A549 (cell line): ENCODE results near the gene ATP6V1A. TPM values are rescaled to one million over a fixed set of nuclear protein-coding genes. Genes with fewer than 3 reads are reported as not detected.
A peak's percentile ranks its signal among the peaks of the same experiment; 100 is the strongest.

Experiments used
- ATAC-seq, 2 experiments: fragments of 200-7000 bp in 1 of 2; fragments of >200 bp in 1 of 2; cut with Nextera tagmentation in 1 of 2; cut with Tn5 transposase in 1 of 2; 3 replicates each; pipeline versions ENCODE4 v1.8.0 to v1.9.1; 2018 to 2020; ENCODE audit warnings: mild to moderate bottlenecking in 1 of 2, moderate library complexity in 1 of 2
- CTCF ChIA-PET: fragments of 300-600 bp; sonication (Branson Sonifier 250); formaldehyde crosslinking; extraction: SDS; loops from one replicate; lab custom pipeline; 2021; ENCODE audit warnings: antibody characterized with exemption, inconsistent platforms; lab: Yijun Ruan, JAX
- POLR2A ChIA-PET: fragments of 350-600 bp; formaldehyde crosslinking; extraction: SDS; loops from one replicate; lab custom pipeline; 2021; ENCODE audit warnings: antibody characterized with exemption, inconsistent platforms; lab: Yijun Ruan, JAX
- DNase-seq, 2 experiments: peaks; one replicate each; pipeline versions ENCODE4 v3.0.0 to v3.0.0-alpha.2; 2011 to 2016; ENCODE audit warnings: low read depth in 1 of 2, low spot score in 1 of 2
- FAIRE-seq: peaks from 2 replicates; lab custom pipeline; 2011; peaks lifted over from hg19 to GRCh38; lab: Jason Lieb, UNC
- H3K27ac ChIP-seq, 2 experiments: fragments of >200 bp; sonication (Bioruptor Twin); formaldehyde crosslinking; 3 replicates each; pipeline ENCODE4 v1.5.1; 2016 to 2017
- H3K4me1 ChIP-seq: fragments of >200 bp; sonication (Bioruptor Twin); formaldehyde crosslinking; 3 replicates; pipeline ENCODE4 v1.6.1; 2016
- H3K4me2 ChIP-seq: fragments of >200 bp; sonication (Bioruptor Twin); formaldehyde crosslinking; 3 replicates; pipeline ENCODE4 v1.6.1; 2016
- H3K4me3 ChIP-seq: fragments of >200 bp; sonication (Bioruptor Twin); formaldehyde crosslinking; 3 replicates; pipeline ENCODE4 v1.5.1; 2016
- H3K9me3 ChIP-seq: fragments of >200 bp; sonication (Bioruptor Twin); formaldehyde crosslinking; 3 replicates; pipeline ENCODE4 v1.6.1; 2016
- CBX2 ChIP-seq: fragments of 200-600 bp; sonication (generic); IDR thresholded peaks from 2 replicates; pipeline ENCODE4 v1.6.1; 2016; ENCODE audit warnings: low read depth, mild to moderate bottlenecking, borderline replicate concordance
- CBX8 ChIP-seq: fragments of 200-600 bp; sonication (generic); IDR thresholded peaks from 2 replicates; pipeline ENCODE4 v1.6.1; 2016
- CHD2 ChIP-seq: fragments of 150-350 bp; IDR thresholded peaks from 2 replicates; pipeline ENCODE4 v1.6.1; 2014; ENCODE audit warnings: low read length; ENCODE audit not compliant: partially characterized antibody
- CTCF ChIP-seq: fragments of >200 bp; sonication (Bioruptor Twin); formaldehyde crosslinking; IDR thresholded peaks from 3 replicates; pipeline ENCODE4 v1.5.1; 2016
- EHF ChIP-seq: fragments of 250-450 bp; sonication (Bioruptor Pico); IDR thresholded peaks from 2 replicates; pipeline ENCODE4 v1.5.0; 2020; ENCODE audit warnings: mild to moderate bottlenecking
- EP300 ChIP-seq, 2 experiments: fragments of >200 bp; sonication (Bioruptor Twin); formaldehyde crosslinking; IDR thresholded peaks; 2 replicates in 1 of 2; 3 replicates in 1 of 2; pipeline ENCODE4 v1.6.1; 2016 to 2017
- ESRRA ChIP-seq: fragments of 150-350 bp; IDR thresholded peaks from 2 replicates; pipeline ENCODE4 v1.6.1; 2014; ENCODE audit warnings: mild to moderate bottlenecking, low read length, borderline replicate concordance
- FOSL2 ChIP-seq, 2 experiments: fragments of 450-650 bp in 1 of 2; fragments of >200 bp in 1 of 2; sonication (Bioruptor Twin) in 1 of 2; formaldehyde crosslinking; IDR thresholded peaks; 2 replicates each; pipeline versions ENCODE4 v1.5.0 to v1.6.1; 2016 to 2020; ENCODE audit warnings: mild to moderate bottlenecking in 1 of 2, moderate library complexity in 1 of 2
- FOXS1 ChIP-seq: fragments of 250-450 bp; sonication (Bioruptor Pico); IDR thresholded peaks from 2 replicates; pipeline ENCODE4 v1.5.0; 2020; ENCODE audit warnings: mild to moderate bottlenecking, moderate library complexity
- GATA3 ChIP-seq: IDR thresholded peaks from 2 replicates; pipeline ENCODE4 v1.6.1; 2012; ENCODE audit warnings: borderline replicate concordance
- HES2 ChIP-seq: fragments of >200 bp; sonication (Bioruptor Twin); formaldehyde crosslinking; IDR thresholded peaks from 2 replicates; pipeline ENCODE4 v1.6.1; 2016
- HEYL ChIP-seq: fragments of 250-450 bp; sonication (Bioruptor Pico); IDR thresholded peaks from 2 replicates; pipeline ENCODE4 v1.8.0; 2021; ENCODE audit warnings: mild to moderate bottlenecking, moderate library complexity
- HOXA7 ChIP-seq: fragments of 250-450 bp; sonication (Bioruptor Pico); IDR thresholded peaks from 2 replicates; pipeline ENCODE4 v1.5.0; 2020; ENCODE audit warnings: mild to moderate bottlenecking, moderate library complexity
- HOXB13 ChIP-seq: fragments of 250-450 bp; sonication (Bioruptor Pico); IDR thresholded peaks from 2 replicates; pipeline ENCODE4 v1.5.0; 2020; ENCODE audit warnings: low read depth, mild to moderate bottlenecking, moderate library complexity
- JUN ChIP-seq, 2 experiments: fragments of >200 bp; sonication (Bioruptor Twin); formaldehyde crosslinking; IDR thresholded peaks; 2 replicates in 1 of 2; 3 replicates in 1 of 2; pipeline ENCODE4 v1.6.1; 2016 to 2017
- JUNB ChIP-seq: fragments of >200 bp; sonication (Bioruptor Twin); formaldehyde crosslinking; IDR thresholded peaks from 2 replicates; pipeline ENCODE4 v1.6.1; 2016
- KDM1A ChIP-seq: fragments of 200-600 bp; sonication (generic); IDR thresholded peaks from 2 replicates; pipeline ENCODE4 v1.6.1; 2016; ENCODE audit warnings: low read depth, mild to moderate bottlenecking
- MAFK ChIP-seq: fragments of 450-650 bp; IDR thresholded peaks from 2 replicates; pipeline ENCODE4 v1.6.1; 2014; ENCODE audit not compliant: partially characterized antibody
- MAZ ChIP-seq: fragments of 150-350 bp; IDR thresholded peaks from 2 replicates; pipeline ENCODE4 v1.6.1; 2014; ENCODE audit warnings: antibody characterized with exemption, low read depth, low read length, borderline replicate concordance
- MYC ChIP-seq: IDR thresholded peaks from 2 replicates; pipeline ENCODE4 v1.6.1; 2012; ENCODE audit warnings: mild to moderate bottlenecking, inconsistent platforms, low read length, improper control_type of control experiment, borderline replicate concordance
- NR3C1 ChIP-seq: fragments of >200 bp; sonication (Bioruptor Twin); formaldehyde crosslinking; IDR thresholded peaks from 3 replicates; pipeline ENCODE4 v1.6.1; 2017
- POLR2AphosphoS2 ChIP-seq: conservative IDR thresholded peaks from 2 replicates; pipeline ENCODE4 v1.6.1; 2012; ENCODE audit warnings: low read length, improper control_type of control experiment, inconsistent platforms
- RAD21 ChIP-seq, 2 experiments: fragments of >200 bp in 1 of 2; sonication (Bioruptor Twin) in 1 of 2; formaldehyde crosslinking in 1 of 2; IDR thresholded peaks in 1 of 2; conservative IDR thresholded peaks in 1 of 2; 2 replicates in 1 of 2; 3 replicates in 1 of 2; pipeline ENCODE4 v1.6.1; 2012 to 2018; ENCODE audit warnings: inconsistent platforms in 1 of 2
- RARB ChIP-seq: fragments of 250-450 bp; sonication (Bioruptor Pico); IDR thresholded peaks from 2 replicates; pipeline ENCODE4 v1.8.0; 2021; ENCODE audit warnings: mild to moderate bottlenecking, moderate library complexity
- RNF2 ChIP-seq: fragments of 200-600 bp; sonication (generic); IDR thresholded peaks from 2 replicates; pipeline ENCODE4 v1.6.1; 2016; ENCODE audit warnings: low read depth, mild to moderate bottlenecking, antibody characterized with exemption, moderate library complexity, borderline replicate concordance
- SMC3 ChIP-seq: fragments of >200 bp; sonication (Bioruptor Twin); formaldehyde crosslinking; IDR thresholded peaks from 3 replicates; pipeline ENCODE4 v1.6.1; 2018; ENCODE audit warnings: inconsistent platforms
- SREBF2 ChIP-seq: fragments of 450-650 bp; IDR thresholded peaks from 2 replicates; pipeline ENCODE4 v1.6.1; 2014; ENCODE audit warnings: mild to moderate bottlenecking, moderate library complexity
- TFCP2L1 ChIP-seq: fragments of 250-450 bp; sonication (Bioruptor Pico); IDR thresholded peaks from 2 replicates; pipeline ENCODE4 v1.5.0; 2021; ENCODE audit warnings: mild to moderate bottlenecking
- WGBS: methylation state at CpG from one replicate; pipeline ENCODE4 v1.1.6; 2017; ENCODE audit errors: missing lambda C conversion rate; 5-methylcytosine and 5-hydroxymethylcytosine counted together
- polyA plus RNA-seq, 4 experiments: library from polyadenylated mRNA; depleted of rRNA in 3 of 4; stranded (reverse); fragments of >200 nt; fragmentation: RNase III in 1 of 4; extraction: RNeasy Plus Mini Kit Qiagen cat#74134 plus additional on column Dnase treatment in 1 of 4; gene quantifications; 2 replicates in 3 of 4; 3 replicates in 1 of 4; pipeline ENCODE4 v1.2.3, GENCODE V29; 2011 to 2017

Gene ATP6V1A
- polyA plus RNA-seq, 2 of the 4 experiments (the other 2 are of a cell fraction) = 23.4 to 39.8 TPM

- TF ChIP-seq HOXA7 (CRISPR knock-in tag) (no peak), MAZ (no peak), HEYL (CRISPR knock-in tag) (no peak), EHF (CRISPR knock-in tag) (no peak), RARB (CRISPR knock-in tag) (no peak)
Observed at GRCh38 chr3:113838631-113839209, 91.9 kb downstream of the ATP6V1A start, which contains the start of gene GRAMD1C (continued).

GRCh38 chr3:113839551-113839950 is 92.7 kb downstream of the ATP6V1A start:
- no peak for FAIRE-seq
- Histone ChIP-seq H3K4me1 (no peaks in the 10 kb centered on the region), H3K9me3 (no peaks in the 10 kb centered on the region), H3K4me2 (peak overlapping the region; percentile 79; the same call in 2 of the 3 replicates), H3K4me3 (no peak overlapping the region), H3K27ac (no peak overlapping the region)
- DNase-seq = no peak
- CTCF ChIA-PET = interaction anchor here (0.9 to 3.9 kb wide), 6 partner anchors 12 to 316 kb away, joined by 3 to 32 read pairs (median 8); no protein-coding TSS in a partner anchor
- POLR2A ChIA-PET = no interaction called here
- TF ChIP-seq HEYL (CRISPR knock-in tag) (no peak), CBX8 (no peak), RNF2 (no peak), HES2 (no peak), SREBF2 (no peak), MAFK (no peak), RARB (CRISPR knock-in tag) (no peak), KDM1A (no peak), FOXS1 (CRISPR knock-in tag) (no peak), POLR2AphosphoS2 (no peak), CBX2 (no peak), NR3C1 (no peak), JUNB (no peak)
- no peak for ATAC-seq
- 83% methylated on average over 2 of the region's 2 CpGs for WGBS

GRCh38 chr3:113844622-113845222 is 97.9 kb downstream of the ATP6V1A start:
- CTCF ChIA-PET = interaction anchor here (0.6 to 4.4 kb wide), 26 partner anchors 11 to 335 kb away, joined by 3 to 34 read pairs (median 4); partner anchors contain the start of gene DRD3
- POLR2A ChIA-PET = interaction anchor here (0.6 kb wide), 1 partner anchor 70 kb away, joined by 5 read pairs; no protein-coding TSS in a partner anchor
- H3K4me3 ChIP-seq = no peak overlapping the region
- WGBS = 26% methylated on average over 4 of the region's 4 CpGs
- ATAC-seq (peak; percentile 54 to 75; a peak in 4 of 6 replicates), FAIRE-seq (peak; percentile 18), DNase-seq (peak; percentile 44 to 47)
- no peak for TF ChIP-seq JUN (IDR thresholded peaks at IDR 0.05)
- TF ChIP-seq CTCF = peak; percentile 61
- TF ChIP-seq FOSL2 (IDR thresholded peaks at IDR 0.05) = no peak
- no peak for TF ChIP-seq FOSL2 (CRISPR knock-in tag; IDR thresholded peaks at IDR 0.05)
- no peak for TF ChIP-seq GATA3
- peak; percentile 48 to 58; a peak in 4 of 5 replicates for TF ChIP-seq RAD21 (conservative IDR thresholded peaks at IDR 0.05 in 1 of 2, IDR thresholded peaks at IDR 0.05 in 1 of 2)
- no peak for TF ChIP-seq MYC
- no peak for TF ChIP-seq CHD2
- peak; percentile 45; the same call in 2 of the 3 replicates for TF ChIP-seq SMC3
- TF ChIP-seq CBX8 = no peak
- TF ChIP-seq HEYL (CRISPR knock-in tag) = no peak
- no peak for TF ChIP-seq ESRRA
- no peak for TF ChIP-seq TFCP2L1
- TF ChIP-seq HOXB13 (CRISPR knock-in tag) = no peak
- TF ChIP-seq EP300 (IDR thresholded peaks at IDR 0.05) = no peak
- no peak for TF ChIP-seq KDM1A
- no peaks in the 10 kb centered on the region for H3K4me1 ChIP-seq
- H3K27ac ChIP-seq = no peak overlapping the region
- H3K4me2 ChIP-seq = no peak overlapping the region
- H3K9me3 ChIP-seq = no peaks in the 10 kb centered on the region
